OCI-LY1 (cell line): ENCODE measurements around the gene IL1RAPL1.

Source experiments
- H2AFZ ChIP-seq: fragments of 200-600 bp; sonication (generic), shearing (Covaris generic); 2 replicates; pipeline ENCODE4 v1.6.0; 2014; ENCODE audit warnings: antibody characterized with exemption, mild to moderate bottlenecking, low read length
- H3F3A ChIP-seq: fragments of 200-600 bp; sonication (generic), shearing (Covaris generic); 2 replicates; pipeline ENCODE4 v1.6.0; 2014; ENCODE audit warnings: mild to moderate bottlenecking, antibody characterized with exemption, low read length, moderate library complexity; ENCODE audit not compliant: insufficient read depth
- H3K27ac ChIP-seq: fragments of 200-600 bp; sonication (generic); 2 replicates; pipeline ENCODE4 v1.5.1; 2014; ENCODE audit warnings: low read length, mixed run types, mild to moderate bottlenecking, low read depth; ENCODE audit not compliant: poor library complexity, severe bottlenecking
- H3K27me3 ChIP-seq: fragments of 200-600 bp; sonication (generic); 2 replicates; pipeline ENCODE4 v1.6.0; 2014; ENCODE audit warnings: antibody characterized with exemption, mild to moderate bottlenecking, low read length, moderate library complexity; ENCODE audit not compliant: insufficient read depth
- H3K36me3 ChIP-seq: fragments of 200-600 bp; sonication (generic); 2 replicates; pipeline ENCODE4 v1.6.1; 2014; ENCODE audit warnings: mild to moderate bottlenecking, antibody characterized with exemption, low read length, moderate library complexity, mixed read lengths; ENCODE audit not compliant: insufficient read depth
- H3K4me1 ChIP-seq: fragments of 200-600 bp; sonication (generic); 2 replicates; pipeline ENCODE4 v1.5.1; 2014; ENCODE audit warnings: mild to moderate bottlenecking, low read length, moderate library complexity; ENCODE audit not compliant: insufficient read depth, severe bottlenecking
- H3K4me2 ChIP-seq: fragments of 200-600 bp; sonication (generic), shearing (Covaris generic); 2 replicates; pipeline ENCODE4 v1.6.1; 2014; ENCODE audit warnings: low read length
- H3K4me3 ChIP-seq: fragments of 200-600 bp; sonication (generic); 2 replicates; pipeline ENCODE4 v1.5.1; 2014; ENCODE audit warnings: low read length, low read depth, mild to moderate bottlenecking, mixed read lengths; ENCODE audit not compliant: poor library complexity, severe bottlenecking
- H3K79me2 ChIP-seq: fragments of 200-600 bp; shearing (Covaris generic); 2 replicates; pipeline ENCODE4 v1.6.1; 2016; ENCODE audit warnings: mixed run types, low read length, mixed read lengths; ENCODE audit not compliant: insufficient read depth
- H3K9ac ChIP-seq: fragments of 200-600 bp; sonication (generic), shearing (Covaris generic); 2 replicates; pipeline ENCODE4 v1.6.1; 2014; ENCODE audit warnings: mild to moderate bottlenecking, low read length, mixed read lengths
- H3K9me2 ChIP-seq: fragments of 200-600 bp; sonication (generic), shearing (Covaris generic); 2 replicates; pipeline ENCODE4 v1.6.1; 2014; ENCODE audit warnings: low read depth, mild to moderate bottlenecking, low read length, mixed read lengths
- H3K9me3 ChIP-seq: fragments of 200-600 bp; shearing (Covaris generic); 2 replicates; pipeline ENCODE4 v1.6.1; 2014; ENCODE audit warnings: low read length, mixed read lengths
- H4K20me1 ChIP-seq: fragments of 200-600 bp; sonication (generic), shearing (Covaris generic); 2 replicates; pipeline ENCODE4 v1.6.0; 2016; ENCODE audit warnings: mild to moderate bottlenecking, low read length; ENCODE audit not compliant: insufficient read depth
- CTCF ChIP-seq: fragments of 200-600 bp; sonication (generic), shearing (Covaris generic); IDR thresholded peaks from 2 replicates; pipeline ENCODE4 v1.5.1; 2017; ENCODE audit warnings: mild to moderate bottlenecking, antibody characterized with exemption, low read length, moderate library complexity, mixed read lengths
- EZH2 ChIP-seq: fragments of 200-600 bp; sonication (generic), shearing (Covaris generic); IDR thresholded peaks from 2 replicates; pipeline ENCODE4 v1.8.0; 2017; ENCODE audit warnings: borderline replicate concordance, mixed run types, mild to moderate bottlenecking, antibody characterized with exemption, low read length, moderate library complexity, mixed read lengths

IL1RAPL1 gene

GRCh38 chrX:29407357-29407756 is 820.1 kb downstream of the IL1RAPL1 start:
- TF ChIP-seq CTCF: no peak
- no peak for TF ChIP-seq EZH2
- Histone ChIP-seq H3K9ac (no peak overlapping the region), H4K20me1 (no peaks in the 10 kb centered on the region), H3K4me1 (no peaks in the 10 kb centered on the region), H3F3A (no peaks in the 10 kb centered on the region), H3K36me3 (no peaks in the 10 kb centered on the region), H3K4me2 (no peak overlapping the region), H2AFZ (no peak overlapping the region), H3K27ac (no peak overlapping the region), H3K9me2 (no peaks in the 10 kb centered on the region), H3K4me3 (no peak overlapping the region), H3K27me3 (no peaks in the 10 kb centered on the region), H3K9me3 (no peaks in the 10 kb centered on the region), H3K79me2 (no peaks in the 10 kb centered on the region)

DNA sequence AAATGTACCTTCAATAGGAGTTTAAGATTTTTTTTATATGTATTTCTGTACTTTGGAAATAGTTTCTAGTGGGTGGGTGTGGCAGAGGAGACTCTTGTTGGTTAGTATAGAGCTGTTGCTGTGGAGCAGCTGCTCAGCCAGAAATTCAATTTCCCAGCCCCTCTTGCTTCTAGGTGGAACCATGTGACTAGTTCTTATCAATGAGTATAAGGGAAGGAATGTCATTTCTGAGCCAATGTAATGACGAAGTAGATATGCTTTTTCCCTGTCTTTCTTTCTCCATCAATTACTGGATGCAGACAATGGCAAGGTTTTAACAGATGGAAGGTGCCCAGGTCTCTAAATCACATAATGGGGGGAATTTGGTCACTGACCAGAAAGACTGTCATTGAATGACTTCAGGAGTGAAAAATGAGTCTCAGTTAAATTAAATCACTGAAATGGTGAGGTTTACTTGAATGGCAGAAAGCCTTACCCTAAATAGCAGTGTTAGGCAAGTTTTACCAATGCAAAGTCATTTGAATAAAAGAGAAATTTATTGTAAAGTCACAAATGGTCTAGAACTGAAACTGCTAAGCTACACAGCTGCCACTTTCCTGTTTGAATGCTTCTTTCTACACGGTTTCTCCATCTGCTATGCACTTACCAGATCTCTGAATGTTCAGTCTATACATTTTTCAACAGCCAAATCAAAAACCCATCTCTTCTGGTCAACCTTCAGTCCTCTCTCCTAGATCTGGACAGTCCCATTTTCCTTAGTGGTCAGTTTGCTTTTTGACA is 832.7 kb downstream of the IL1RAPL1 start:
- no peak overlapping the region for H3K4me3 ChIP-seq
- H3K9me2 ChIP-seq: no peaks in the 10 kb centered on the region
- no peaks in the 10 kb centered on the region for H3K9me3 ChIP-seq
- no peaks in the 10 kb centered on the region for H3K36me3 ChIP-seq
- no peaks in the 10 kb centered on the region for H4K20me1 ChIP-seq
- H2AFZ ChIP-seq: no peak overlapping the region
- H3K79me2 ChIP-seq: no peaks in the 10 kb centered on the region
- H3K27ac ChIP-seq: no peak overlapping the region
- no peak for TF ChIP-seq CTCF
- TF ChIP-seq EZH2: no peak
- no peaks in the 10 kb centered on the region for H3K27me3 ChIP-seq
- no peaks in the 10 kb centered on the region for H3K4me1 ChIP-seq
- no peak overlapping the region for H3K4me2 ChIP-seq
- no peaks in the 10 kb centered on the region for H3F3A ChIP-seq
- no peak overlapping the region for H3K9ac ChIP-seq

DNA sequence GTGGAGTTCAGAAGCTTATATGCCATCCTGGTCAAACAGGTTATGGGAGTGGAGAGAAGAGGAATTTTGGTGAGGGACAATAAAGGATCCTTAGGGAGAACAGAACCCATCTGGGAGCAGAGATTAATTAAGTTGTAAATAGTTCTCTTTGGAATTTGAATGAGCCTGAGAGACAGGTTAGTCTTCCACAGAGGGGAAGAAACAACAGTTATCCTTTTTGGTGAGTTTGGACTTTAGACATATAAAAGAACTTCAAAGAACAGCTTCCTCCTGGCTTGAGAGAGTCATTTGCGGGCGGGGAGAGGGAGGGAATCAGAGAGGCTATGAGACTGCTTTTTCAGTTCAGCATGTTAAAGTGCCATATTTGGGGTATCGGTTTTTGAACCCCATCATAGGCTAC is 834.8 kb downstream of the IL1RAPL1 start:
- no peak for TF ChIP-seq EZH2
- no peak for TF ChIP-seq CTCF
- no peaks in the 10 kb centered on the region for H3K9me2 ChIP-seq
- no peak overlapping the region for H3K9ac ChIP-seq
- H3K27ac ChIP-seq: no peak overlapping the region
- H3K9me3 ChIP-seq: no peaks in the 10 kb centered on the region
- H3K79me2 ChIP-seq: no peaks in the 10 kb centered on the region
- H2AFZ ChIP-seq: no peak overlapping the region
- H3K27me3 ChIP-seq: no peaks in the 10 kb centered on the region
- H4K20me1 ChIP-seq: no peaks in the 10 kb centered on the region
- H3K4me1 ChIP-seq: no peaks in the 10 kb centered on the region
- no peaks in the 10 kb centered on the region for H3F3A ChIP-seq
- no peak overlapping the region for H3K4me2 ChIP-seq
- H3K36me3 ChIP-seq: no peaks in the 10 kb centered on the region
- no peak overlapping the region for H3K4me3 ChIP-seq
